ENCODE results near the gene BTNL2.
A peak's percentile ranks its signal among the peaks of the same experiment; 100 is the strongest.
"Not testable (repeated sequence)": the region's sequence is repeated elsewhere in the genome, so short reads cannot be mapped to it uniquely, and the experiment has no call there.

The BTNL2 gene

DNA sequence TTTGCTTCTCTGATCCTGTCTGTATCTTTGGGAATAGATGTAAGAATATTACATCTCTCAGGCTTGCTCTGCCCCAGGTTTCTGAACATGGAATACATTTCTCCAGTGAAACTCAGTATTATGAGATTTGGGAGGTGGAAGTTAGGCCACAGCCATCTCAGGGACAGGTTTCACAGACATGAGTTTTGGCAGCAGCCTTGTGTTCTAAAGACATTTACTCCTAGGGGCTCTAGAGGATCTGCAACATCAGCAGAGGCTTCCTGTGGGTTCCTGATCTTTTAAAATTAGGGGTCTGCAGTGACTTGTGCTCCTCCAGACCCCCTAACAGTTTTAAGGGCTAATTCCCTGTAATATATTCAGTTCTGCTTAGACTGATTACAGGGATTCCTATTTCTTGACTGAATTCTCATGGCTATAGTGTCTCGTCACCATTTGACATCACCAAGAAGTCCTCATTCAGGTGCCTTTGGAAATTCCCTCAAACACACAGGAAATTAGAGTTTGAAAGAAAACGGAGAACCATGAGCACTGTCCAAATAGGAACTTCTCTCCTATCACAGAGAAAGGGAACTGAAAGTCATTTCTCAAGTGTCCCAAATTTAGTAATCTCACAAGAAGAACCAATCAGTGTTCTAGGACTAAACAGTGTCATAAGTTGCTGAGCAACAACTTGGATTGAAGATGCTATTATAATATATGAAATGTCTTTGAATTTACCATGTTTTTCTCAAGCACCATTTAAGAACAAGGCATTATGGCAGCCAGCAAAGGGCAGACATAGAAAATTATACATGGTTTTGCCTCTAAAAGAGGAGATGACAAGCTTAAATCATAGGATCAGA, 30.2 kb upstream of the BTNL2 start:
- Histone ChIP-seq H3K4me2 (ENCODE audit: low read depth, low read length) (peak overlapping the region; percentile 40; the same call in 1 of the 2 replicates), H3F3A (ENCODE audit: insufficient read depth, low read length) (no peaks in the 10 kb centered on the region), H3K9ac (ENCODE audit: low read length) (peak overlapping the region; percentile 6; the same call in 1 of the 2 replicates), H3K9me3 (replicated peaks; ENCODE audit: insufficient read depth, low read length) (no peaks in the 10 kb centered on the region), H2AFZ (ENCODE audit: low read length) (peak overlapping the region; percentile 54), H3K36me3 (replicated peaks; ENCODE audit: insufficient read depth, low read length) (no peaks in the 10 kb centered on the region), H3K9me2 (replicated peaks; ENCODE audit: insufficient read depth, low read length) (no peaks in the 10 kb centered on the region), H3K4me1 (ENCODE audit: low read length) (peaks cover 22% of the 10 kb centered on the region), H3K79me2 (ENCODE audit: low read length) (peaks cover 8% of the 10 kb centered on the region), H3K27ac (ENCODE audit: low read length) (peak overlapping the region; percentile 50; the same call in 1 of the 2 replicates), H3K4me3 (ENCODE audit: low read length) (0 out of 2 replicates have a peak overlapping the region, but pooled peaks have one; percentile 5), H4K20me1 (ENCODE audit: insufficient read depth, low read length) (no peaks in the 10 kb centered on the region), H3K27me3 (replicated peaks; ENCODE audit: insufficient read depth, low read length) (no peaks in the 10 kb centered on the region)
- DNase-seq = peak; percentile 76
- no peak for TF ChIP-seq EZH2 (optimal IDR thresholded peaks at IDR 0.05; ENCODE audit: low read depth, low read length)
- TF ChIP-seq EZH2phosphoT487 (IDR thresholded peaks at IDR 0.05; ENCODE audit: low read length) = no peak
- no peak for TF ChIP-seq CTCF (IDR thresholded peaks at IDR 0.05; ENCODE audit: low read length)

DNA sequence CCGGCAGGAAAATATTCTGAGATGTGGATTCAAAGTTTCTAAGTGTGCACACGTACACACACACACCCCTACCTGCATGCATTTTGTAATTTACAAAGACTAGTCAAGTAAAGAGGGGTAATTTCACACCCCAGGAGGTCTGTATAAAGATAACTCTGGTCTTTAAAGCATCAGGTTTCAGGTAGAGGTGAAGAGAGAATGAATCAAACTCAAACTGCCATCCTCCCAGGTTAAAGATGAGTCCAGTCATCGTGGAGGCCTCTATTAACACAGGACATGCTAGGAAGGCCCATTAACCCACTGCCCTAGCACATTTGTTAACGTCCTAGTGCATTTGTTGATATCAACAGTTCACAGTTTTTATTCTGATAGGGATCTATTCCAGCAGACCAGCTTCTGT, 29.2 kb upstream of the BTNL2 start:
- no peak for TF ChIP-seq EZH2 (optimal IDR thresholded peaks at IDR 0.05; ENCODE audit: low read depth, low read length)
- TF ChIP-seq EZH2phosphoT487 (IDR thresholded peaks at IDR 0.05; ENCODE audit: low read length) = no peak
- no peak for TF ChIP-seq CTCF (IDR thresholded peaks at IDR 0.05; ENCODE audit: low read length)
- Histone ChIP-seq H2AFZ (ENCODE audit: low read length) (no peak overlapping the region), H3K27ac (ENCODE audit: low read length) (no peak overlapping the region), H3K4me3 (ENCODE audit: low read length) (no peak overlapping the region), H3K9me2 (replicated peaks; ENCODE audit: insufficient read depth, low read length) (no peaks in the 10 kb centered on the region), H3K36me3 (replicated peaks; ENCODE audit: insufficient read depth, low read length) (no peaks in the 10 kb centered on the region), H3K4me2 (ENCODE audit: low read depth, low read length) (no peak overlapping the region), H3K4me1 (ENCODE audit: low read length) (peaks cover 22% of the 10 kb centered on the region), H3K79me2 (ENCODE audit: low read length) (peaks cover 8% of the 10 kb centered on the region), H3F3A (ENCODE audit: insufficient read depth, low read length) (no peaks in the 10 kb centered on the region), H3K9ac (ENCODE audit: low read length) (no peak overlapping the region), H3K27me3 (replicated peaks; ENCODE audit: insufficient read depth, low read length) (no peaks in the 10 kb centered on the region), H3K9me3 (replicated peaks; ENCODE audit: insufficient read depth, low read length) (no peaks in the 10 kb centered on the region), H4K20me1 (ENCODE audit: insufficient read depth, low read length) (no peaks in the 10 kb centered on the region)
- DNase-seq = no peak

DNA sequence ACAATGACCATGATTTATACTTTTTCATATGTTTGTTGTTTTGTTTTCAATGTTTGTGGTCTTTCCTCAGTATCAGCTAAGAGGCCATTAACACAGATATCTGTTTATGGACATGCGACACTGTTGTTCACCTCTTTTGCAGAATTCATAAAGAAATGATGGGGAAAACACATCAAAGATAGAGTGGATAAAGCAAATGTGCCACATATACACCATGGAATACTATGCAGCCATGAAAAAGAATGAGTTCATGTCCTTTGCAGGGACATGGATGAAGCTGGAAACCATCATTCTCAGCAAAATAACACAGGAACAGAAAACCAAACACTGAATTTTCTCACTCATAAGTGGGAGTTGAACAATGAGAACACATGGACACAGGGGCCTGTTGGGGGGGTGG, 27.0 kb upstream of the BTNL2 start:
- H3K9me3 ChIP-seq (replicated peaks; ENCODE audit: insufficient read depth, low read length); H3K9ac ChIP-seq (ENCODE audit: low read length); H3K79me2 ChIP-seq (ENCODE audit: low read length); H4K20me1 ChIP-seq (ENCODE audit: insufficient read depth, low read length); H3K36me3 ChIP-seq (replicated peaks; ENCODE audit: insufficient read depth, low read length); DNase-seq; H3K4me2 ChIP-seq (ENCODE audit: low read depth, low read length); H2AFZ ChIP-seq (ENCODE audit: low read length); H3F3A ChIP-seq (ENCODE audit: insufficient read depth, low read length); H3K27ac ChIP-seq (ENCODE audit: low read length); H3K9me2 ChIP-seq (replicated peaks; ENCODE audit: insufficient read depth, low read length); H3K4me3 ChIP-seq (ENCODE audit: low read length); H3K27me3 ChIP-seq (replicated peaks; ENCODE audit: insufficient read depth, low read length): not testable (repeated sequence)
- H3K4me1 ChIP-seq (ENCODE audit: low read length) = peaks cover 12% of the 10 kb centered on the region

- peak; percentile 44 for DNase-seq
- no peaks in the 10 kb centered on the region for H3K36me3 ChIP-seq (replicated peaks; ENCODE audit: insufficient read depth, low read length)
Measured at GRCh38 chr6:32432050-32432450, 25.1 kb upstream of the BTNL2 start.

More at GRCh38 chr6:32432050-32432450, 25.1 kb upstream of the BTNL2 start:
- Histone ChIP-seq H3K4me2 (ENCODE audit: low read depth, low read length) (no peak overlapping the region), H3F3A (ENCODE audit: insufficient read depth, low read length) (no peaks in the 10 kb centered on the region), H3K27me3 (replicated peaks; ENCODE audit: insufficient read depth, low read length) (no peaks in the 10 kb centered on the region), H3K4me1 (ENCODE audit: low read length) (peaks cover 4% of the 10 kb centered on the region), H3K27ac (ENCODE audit: low read length) (no peak overlapping the region), H3K79me2 (ENCODE audit: low read length) (no peaks in the 10 kb centered on the region), H2AFZ (ENCODE audit: low read length) (no peak overlapping the region), H3K9me3 (replicated peaks; ENCODE audit: insufficient read depth, low read length) (no peaks in the 10 kb centered on the region), H3K4me3 (ENCODE audit: low read length) (no peak overlapping the region), H4K20me1 (ENCODE audit: insufficient read depth, low read length) (no peaks in the 10 kb centered on the region), H3K9ac (ENCODE audit: low read length) (no peak overlapping the region), H3K9me2 (replicated peaks; ENCODE audit: insufficient read depth, low read length) (no peaks in the 10 kb centered on the region)
- TF ChIP-seq CTCF (IDR thresholded peaks at IDR 0.05; ENCODE audit: low read length) (peak; percentile 53), EZH2 (optimal IDR thresholded peaks at IDR 0.05; ENCODE audit: low read depth, low read length) (no peak), EZH2phosphoT487 (IDR thresholded peaks at IDR 0.05; ENCODE audit: low read length) (no peak)
